H1 (cell line): Measurements from ENCODE around the gene CTDNEP1. TPM values are rescaled to one million over a fixed set of nuclear protein-coding genes. Genes with fewer than 3 reads are reported as not detected.
A peak's percentile ranks its signal among the peaks of the same experiment; 100 is the strongest.

Experiments used
- CTCF ChIA-PET: fragments of 300-600 bp; sonication (Branson Sonifier 250); formaldehyde crosslinking; loops from one replicate; lab custom pipeline; 2021; ENCODE audit not compliant: partially characterized antibody; lab: Charles Lee
- POLR2A ChIA-PET: fragments of 300-600 bp; sonication (Branson Sonifier 250); formaldehyde crosslinking; loops from one replicate; lab custom pipeline; 2021; ENCODE audit warnings: inconsistent platforms; ENCODE audit not compliant: partially characterized antibody; lab: Charles Lee
- DNase-seq, 2 experiments: peaks; one replicate each; pipeline versions ENCODE4 v3.0.0 to v3.0.0-alpha.2; 2010 to 2022; ENCODE audit warnings: low spot score in 2 of 2, low read depth in 1 of 2, mixed read lengths in 1 of 2
- FAIRE-seq: peaks from 2 replicates; lab custom pipeline; 2011; peaks lifted over from hg19 to GRCh38; lab: Jason Lieb, UNC
- H2AFZ ChIP-seq: 2 replicates; pipeline ENCODE4 v1.8.1; 2012; ENCODE audit warnings: low read length, inconsistent platforms
- H2AK5ac ChIP-seq: 2 replicates; pipeline ENCODE4 v1.6.1; 2013; ENCODE audit warnings: low read depth, low read length
- H2BK120ac ChIP-seq: replicated peaks from 2 replicates; pipeline ENCODE3; 2013; ENCODE audit warnings: low read depth, low read length, inconsistent platforms
- H2BK12ac ChIP-seq: 2 replicates; pipeline ENCODE4 v1.6.1; 2013; ENCODE audit warnings: low read depth, low read length
- H2BK15ac ChIP-seq: 2 replicates; pipeline ENCODE4 v1.6.1; 2013; ENCODE audit warnings: low read length
- H2BK20ac ChIP-seq: 2 replicates; pipeline ENCODE4 v1.6.1; 2013; ENCODE audit warnings: low read length
- H2BK5ac ChIP-seq: 2 replicates; pipeline ENCODE4 v1.6.1; 2013; ENCODE audit warnings: low read depth, low read length
- H3K14ac ChIP-seq: 2 replicates; pipeline ENCODE4 v1.6.1; 2013; ENCODE audit warnings: inconsistent platforms; ENCODE audit not compliant: insufficient read length
- H3K18ac ChIP-seq: 2 replicates; pipeline ENCODE4 v1.6.1; 2013; ENCODE audit warnings: low read length; ENCODE audit errors: extremely low read depth
- H3K23ac ChIP-seq: 2 replicates; pipeline ENCODE4 v1.6.1; 2013; ENCODE audit warnings: inconsistent platforms; ENCODE audit not compliant: insufficient read length
- H3K23me2 ChIP-seq: 2 replicates; pipeline ENCODE4 v1.6.1; 2013; ENCODE audit warnings: low read depth, low read length
- H3K27ac ChIP-seq: 2 replicates; pipeline ENCODE4 v1.6.1; 2011; ENCODE audit warnings: low read depth, low read length, inconsistent platforms
- H3K27me3 ChIP-seq, 4 experiments: replicated peaks in 1 of 4; 1 replicate in 1 of 4; 2 replicates in 3 of 4; pipeline versions ENCODE4 v1.6.1 to v1.8.1; 2011 to 2013; ENCODE audit warnings: low read length in 3 of 4, mild to moderate bottlenecking in 3 of 4, inconsistent platforms in 2 of 4, mixed read lengths in 2 of 4, moderate library complexity in 1 of 4; ENCODE audit not compliant: control insufficient read depth in 3 of 4, insufficient read depth in 3 of 4; ENCODE audit errors: extremely low read depth in 1 of 4
- H3K36me3 ChIP-seq, 4 experiments: 2 replicates each; pipeline versions ENCODE4 v1.6.1 to v1.8.1; 2011 to 2013; ENCODE audit warnings: mild to moderate bottlenecking in 4 of 4, low read length in 3 of 4, moderate library complexity in 2 of 4, control low read depth in 1 of 4, inconsistent platforms in 1 of 4; ENCODE audit not compliant: insufficient read depth in 4 of 4, control insufficient read depth in 2 of 4
- H3K4ac ChIP-seq: replicated peaks from 2 replicates; pipeline ENCODE3; 2013; ENCODE audit warnings: low read length, low read depth, mixed read lengths, inconsistent platforms; ENCODE audit not compliant: insufficient read length
- H3K4me1 ChIP-seq, 4 experiments: replicated peaks in 1 of 4; 1 replicate in 1 of 4; 2 replicates in 3 of 4; pipeline versions ENCODE4 v1.6.1 to v1.8.1; 2011 to 2013; ENCODE audit warnings: low read length in 3 of 4, inconsistent platforms in 2 of 4, mixed read lengths in 1 of 4; ENCODE audit not compliant: insufficient read depth in 4 of 4, control insufficient read depth in 3 of 4
- H3K4me2 ChIP-seq, 2 experiments: 2 replicates each; pipeline versions ENCODE4 v1.6.1 to v1.8.1; 2011 to 2013; ENCODE audit warnings: low read depth in 2 of 2, low read length in 2 of 2, control low read depth in 1 of 2, inconsistent platforms in 1 of 2, mild to moderate bottlenecking in 1 of 2; ENCODE audit not compliant: insufficient read depth in 1 of 2
- H3K4me3 ChIP-seq, 4 experiments: fragments of 200-600, 300-600 bp in 1 of 4; sonication (generic), shearing (Covaris generic), sonication (Bioruptor Twin) in 1 of 4; 2 replicates each; pipeline versions ENCODE4 v1.5.1 to v1.8.1; 2011 to 2016; ENCODE audit warnings: low read length in 4 of 4, low read depth in 3 of 4, control low read depth in 2 of 4, inconsistent platforms in 2 of 4, mild to moderate bottlenecking in 2 of 4, mixed read lengths in 1 of 4, moderate library complexity in 1 of 4; ENCODE audit not compliant: insufficient read depth in 2 of 4; ENCODE audit errors: extremely low read depth in 1 of 4
- H3K56ac ChIP-seq: replicated peaks from 2 replicates; pipeline ENCODE3; 2013; ENCODE audit warnings: low read depth, mild to moderate bottlenecking, mixed read lengths, low read length, inconsistent platforms; ENCODE audit not compliant: insufficient read length
- H3K79me1 ChIP-seq: 2 replicates; pipeline ENCODE4 v1.6.1; 2013; ENCODE audit warnings: low read depth, low read length, control low read depth
- H3K79me2 ChIP-seq, 2 experiments: 2 replicates each; pipeline versions ENCODE4 v1.6.1 to v1.8.1; 2012 to 2013; ENCODE audit warnings: low read length in 2 of 2, mild to moderate bottlenecking in 2 of 2, inconsistent platforms in 1 of 2; ENCODE audit not compliant: insufficient read depth in 2 of 2, control insufficient read depth in 1 of 2
- H3K9ac ChIP-seq, 4 experiments: replicated peaks in 1 of 4; 1 replicate in 1 of 4; 2 replicates in 3 of 4; pipeline versions ENCODE4 v1.6.1 to v1.8.1; 2011 to 2013; ENCODE audit warnings: low read depth in 3 of 4, low read length in 3 of 4, control low read depth in 2 of 4, mild to moderate bottlenecking in 2 of 4, moderate library complexity in 2 of 4, inconsistent platforms in 1 of 4; ENCODE audit errors: extremely low read depth in 1 of 4
- H3K9me3 ChIP-seq, 2 experiments: 2 replicates each; pipeline versions ENCODE4 v1.6.1 to v1.8.1; 2012 to 2013; ENCODE audit warnings: mild to moderate bottlenecking in 2 of 2, moderate library complexity in 2 of 2, control low read depth in 1 of 2, inconsistent platforms in 1 of 2, low read depth in 1 of 2, low read length in 1 of 2, mixed read lengths in 1 of 2; ENCODE audit not compliant: insufficient read depth in 2 of 2
- H4K20me1 ChIP-seq, 2 experiments: replicated peaks in 1 of 2; 2 replicates each; pipeline versions ENCODE3 to v1.8.1; 2011 to 2013; ENCODE audit warnings: inconsistent platforms in 2 of 2, low read length in 2 of 2, mild to moderate bottlenecking in 1 of 2; ENCODE audit not compliant: insufficient read depth in 2 of 2, control insufficient read depth in 1 of 2
- H4K5ac ChIP-seq: 2 replicates; pipeline ENCODE4 v1.6.1; 2013; ENCODE audit warnings: low read length, low read depth, mixed read lengths, inconsistent platforms; ENCODE audit not compliant: insufficient read length
- H4K8ac ChIP-seq: 2 replicates; pipeline ENCODE4 v1.8.0; 2013; ENCODE audit warnings: mild to moderate bottlenecking, moderate library complexity, low read length, inconsistent platforms; ENCODE audit not compliant: insufficient read depth; ENCODE audit errors: extremely low read depth
- H4K91ac ChIP-seq: replicated peaks from 2 replicates; pipeline ENCODE3; 2013; ENCODE audit warnings: low read length, mixed read lengths, inconsistent platforms; ENCODE audit not compliant: insufficient read length
- RNF2 ChIP-seq: fragments of 200-900, 300-1000 bp; sonication (generic); IDR thresholded peaks from 2 replicates; pipeline ENCODE4 v1.7.1; 2016; ENCODE audit warnings: borderline replicate concordance, low read depth, mild to moderate bottlenecking, antibody characterized with exemption, low read length; ENCODE audit not compliant: poor library complexity, severe bottlenecking; ENCODE audit errors: missing control alignments
- SP1 ChIP-seq: IDR thresholded peaks from 2 replicates; pipeline ENCODE4 v1.6.1; 2011; ENCODE audit warnings: low read depth, low read length
- SUZ12 ChIP-seq: fragments of 200-600 bp; sonication (generic); IDR thresholded peaks from 2 replicates; pipeline ENCODE4 v1.6.1; 2012; ENCODE audit warnings: mild to moderate bottlenecking, inconsistent platforms, low read length, moderate library complexity, mixed read lengths
- WGBS, 2 experiments: shearing (Covaris generic) in 1 of 2; methylation state at CpG; one replicate each; pipeline versions ENCODE4 v1.1.6 to v1.1.7; 2013 to 2015; ENCODE audit warnings: low lambda C conversion rate in 2 of 2, mixed read lengths in 2 of 2, inconsistent platforms in 1 of 2, low coverage in 1 of 2, missing lambda C conversion rate in 1 of 2; ENCODE audit not compliant: insufficient replicate concordance in 2 of 2, insufficient coverage in 1 of 2, insufficient read length in 1 of 2; ENCODE audit errors: extremely low coverage in 1 of 2, missing lambda C conversion rate in 1 of 2; 5-methylcytosine and 5-hydroxymethylcytosine counted together
- polyA plus RNA-seq, 7 experiments: library from polyadenylated mRNA; depleted of rRNA in 3 of 7; stranded (reverse) in 5 of 7; unstranded in 2 of 7; fragments of >200 nt in 5 of 7; fragments of 200-250 nt in 2 of 7; gene quantifications; 1 replicate in 5 of 7; 2 replicates in 1 of 7; 4 replicates in 1 of 7; pipeline versions ENCODE4 v1.2.1 to v1.2.3, GENCODE V29; 2011 to 2013; ENCODE audit warnings: missing spikeins in 2 of 7, mixed read lengths in 2 of 7
- total RNA-seq: library from RNA; stranded (reverse); fragmentation: NEBNext Ultra II Directional; extraction: Animal tissue kit (Norgen Biotek cat#: 25700); gene quantifications from 2 replicates; pipeline ENCODE4 v1.2.1, GENCODE V29; 2021

The CTDNEP1 gene
- total and polyA plus RNA-seq, 2 of the 8 experiments (the other 6 are each of a cell fraction or from before 2014, with no cell fraction given), result 114 to 123 TPM

GRCh38 chr17:7219229-7219811 lies 32.2 kb downstream of the CTDNEP1 start:
- Histone ChIP-seq H3K4me1 (peaks cover 6 to 36% (median 20%) of the 10 kb centered on the region in 4 experiments), H3K27me3 (no peaks in the 10 kb centered on the region), H4K91ac (peak overlapping the region; percentile 51), H4K20me1 (peaks cover 10 to 25% of the 10 kb centered on the region in 2 experiments), H3K79me1 (no peaks in the 10 kb centered on the region; the same call in 1 of the 2 replicates), H3K4me2 (peak overlapping the region; percentile 73 to 80), H3K79me2 (peaks cover 0 to 10% of the 10 kb centered on the region in 2 experiments; a peak in 1 of 4 replicates), H2BK120ac (no peak overlapping the region), H2AK5ac (0 out of 2 replicates have a peak overlapping the region, but pooled peaks have one; percentile 2), H3K27ac (no peak overlapping the region), H4K5ac (peak overlapping the region; percentile 50), H3K4ac (peak overlapping the region; percentile 38), H3K9me3 (no peaks in the 10 kb centered on the region), H3K56ac (no peak overlapping the region), H2BK20ac (0 out of 2 replicates have a peak overlapping the region, but pooled peaks have one; percentile 27), H3K4me3 (peak overlapping the region; percentile 76 to 93 (median 86)), H3K23me2 (peaks cover 23% of the 10 kb centered on the region; the same call in 1 of the 2 replicates), H2BK5ac (no peak overlapping the region), H3K14ac (no peak overlapping the region), H3K23ac (no peak overlapping the region), H3K36me3 (peaks cover 15 to 27% (median 22%) of the 10 kb centered on the region in 4 experiments; a peak in 7 of 8 replicates), H2BK12ac (0 out of 2 replicates have a peak overlapping the region, but pooled peaks have one; percentile 2), H3K9ac (0 out of 7 replicates have a peak overlapping the region, but pooled peaks of 1 of the 4 experiments have one; percentile 81), H2BK15ac (no peak overlapping the region), H4K8ac (no peak overlapping the region), H3K18ac (peak overlapping the region; percentile 80), H2AFZ (no peak overlapping the region)
- CTCF ChIA-PET, result interaction anchor here (0.6 to 4.3 kb wide), 9 partner anchors 12 to 376 kb away, joined by 3 to 46 read pairs (median 3); partner anchors contain the start of genes DVL2 and PHF23
- WGBS, 2 experiments, result 34% methylated on average over 12 of the region's 12 CpGs; no CpG with 5 or more reads in 1 of the 2 experiments
- FAIRE-seq, result no peak
- TF ChIP-seq SP1 (0 out of 2 replicates have a peak, but pooled peaks have one; percentile 20), RNF2 (no peak), SUZ12 (no peak)
- POLR2A ChIA-PET, result interaction anchor here (0.7 to 10.7 kb wide), 15 partner anchors 8 to 125 kb away, joined by 3 to 386 read pairs (median 8); partner anchors contain the start of genes CLDN7, CTDNEP1, DVL2 and ELP5
- no peak for DNase-seq
